Superior temporal gyrus (tissue), 1 donor: ENCODE measurements around the gene C1orf141.
"Not testable (repeated sequence)": the region's sequence is repeated elsewhere in the genome, so short reads cannot be mapped to it uniquely, and the experiment has no call there.

Experiments
- DNase-seq: peaks from one replicate; pipeline ENCODE4 v3.0.0-alpha.2; 2016; ENCODE audit errors: extremely low spot score

The C1orf141 gene

GRCh38 chr1:67134695-67135094 is at the start of gene C1orf141:
C1orf141 (minus strand) TSS chr1:67134970; CDS start chr1:67127240, 7,730 bp downstream.
- DNase-seq: no peak

- no peak for DNase-seq
These were observed 40.8 kb upstream of the C1orf141 start for GRCh38 chr1:67175530-67176087.

- no peak for DNase-seq
These were observed 40.0 kb upstream of the C1orf141 start for GRCh38 chr1:67174716-67175284.

- DNase-seq: no peak
These were observed 39.2 kb upstream of the C1orf141 start for GRCh38 chr1:67173988-67174387.

GRCh38 chr1:67171978-67172377 is 37.2 kb upstream of the C1orf141 start:
- no peak for DNase-seq

- DNase-seq: no peak
These were observed 36.8 kb upstream of the C1orf141 start for GRCh38 chr1:67171574-67171955.

- no peak for DNase-seq
These were observed 36.2 kb upstream of the C1orf141 start for GRCh38 chr1:67170751-67171573.

- no peak for DNase-seq
These were observed 35.2 kb upstream of the C1orf141 start for GRCh38 chr1:67169932-67170331.

- no peak for DNase-seq
These were observed 34.7 kb upstream of the C1orf141 start for GRCh38 chr1:67169496-67169895.

GRCh38 chr1:67166196-67166595 is 31.4 kb upstream of the C1orf141 start, which contains the start of gene IL23R:
IL23R (plus strand) TSS chr1:67166454; CDS start chr1:67168121, 1,667 bp downstream.
- no peak for DNase-seq

GRCh38 chr1:67165468-67166041 is 30.8 kb upstream of the C1orf141 start:
- no peak for DNase-seq

GRCh38 chr1:67162954-67163353 is 28.2 kb upstream of the C1orf141 start:
- no peak for DNase-seq

GRCh38 chr1:67159233-67159632 is 24.5 kb upstream of the C1orf141 start:
- DNase-seq: no peak

- no peak for DNase-seq
These were observed 23.6 kb upstream of the C1orf141 start for GRCh38 chr1:67158401-67158800.

GRCh38 chr1:67150931-67151330 is 16.2 kb upstream of the C1orf141 start:
- no peak for DNase-seq

- peak; percentile 84 for DNase-seq
These were observed 14.5 kb upstream of the C1orf141 start for GRCh38 chr1:67149179-67149770.

GRCh38 chr1:67148516-67149178 is 13.9 kb upstream of the C1orf141 start:
- no peak for DNase-seq

- DNase-seq: not testable (repeated sequence)
These were observed 13.2 kb upstream of the C1orf141 start for GRCh38 chr1:67147973-67148372.

- DNase-seq: no peak
These were observed 11.8 kb upstream of the C1orf141 start for GRCh38 chr1:67146539-67146938.

- no peak for DNase-seq
These were observed 11.3 kb upstream of the C1orf141 start for GRCh38 chr1:67146101-67146500.

- DNase-seq: no peak
These were observed 9.9 kb upstream of the C1orf141 start for GRCh38 chr1:67144696-67145095.

- no peak for DNase-seq
These were observed 9.2 kb upstream of the C1orf141 start for GRCh38 chr1:67143966-67144365.
